HG03025 (cell line): ENCODE results near the gene ZCCHC2.

Source experiments
- ATAC-seq: cut with Tn5 transposase; IDR thresholded peaks from one replicate; pipeline ENCODE4 v1.9.1; 2021; ENCODE audit warnings: mild to moderate bottlenecking, moderate library complexity; ENCODE audit not compliant: unreplicated experiment, low FRiP score

Gene ZCCHC2

DNA sequence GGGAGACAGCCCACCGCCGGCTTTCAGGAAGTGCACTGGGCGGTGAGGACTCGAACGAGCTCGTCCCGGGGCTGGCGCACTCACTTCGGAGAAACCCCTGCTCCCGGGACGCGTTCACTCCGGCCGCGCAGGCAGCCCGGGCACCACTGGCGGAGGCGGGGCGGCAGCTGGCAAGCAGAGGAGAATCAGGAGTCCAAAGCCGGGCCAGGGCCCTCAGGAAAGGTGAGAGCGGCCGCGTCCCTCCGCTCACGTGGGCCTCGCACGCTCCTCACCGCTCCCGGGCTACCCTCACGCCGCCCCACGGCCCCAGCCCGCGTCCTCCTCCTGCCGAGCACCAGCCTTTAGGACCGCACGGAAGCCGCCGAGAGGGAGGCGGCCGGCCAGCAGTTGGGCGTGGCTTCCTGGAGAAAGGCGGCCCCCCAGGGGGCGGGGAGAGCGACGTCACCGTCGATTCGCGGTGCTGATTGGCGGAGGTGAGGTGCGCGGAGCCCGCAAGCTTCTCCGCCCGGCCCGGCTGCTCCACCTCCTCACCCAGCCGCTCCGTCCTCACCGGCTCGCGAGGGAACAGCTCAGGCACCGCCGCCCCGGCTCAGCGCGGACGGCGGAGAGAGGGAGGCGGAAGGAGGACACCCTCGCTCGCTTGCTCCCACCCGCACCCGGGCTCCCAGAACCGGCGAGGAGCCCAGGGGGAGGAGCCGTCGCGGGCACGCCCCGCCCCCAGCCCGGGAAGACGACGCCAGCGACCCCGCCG is at the start of gene ZCCHC2:
Gene ZCCHC2 (plus strand): TSS at position 522 of the 751 bp plus-strand sequence. CDS start 400 bp downstream, outside the sequence.
- peak; percentile 65 for ATAC-seq

DNA sequence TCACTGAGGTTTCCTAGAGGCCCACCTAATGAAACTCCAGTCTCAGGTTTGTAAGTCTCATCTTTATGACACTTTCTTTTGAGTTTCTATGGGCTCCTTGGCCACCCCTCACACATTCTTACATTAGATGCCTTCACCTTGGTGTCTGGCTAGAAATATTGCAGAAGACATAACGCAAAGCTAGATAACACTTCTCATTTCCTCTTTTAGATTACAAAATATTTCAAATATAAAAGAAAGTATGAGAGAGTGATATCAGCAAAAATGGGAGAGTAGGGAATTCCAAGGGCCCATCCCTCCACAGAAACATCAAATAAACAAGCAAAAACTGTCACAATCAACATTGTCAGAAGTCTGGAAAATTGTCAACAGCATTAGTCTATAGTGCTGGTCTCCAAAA is 43.3 kb upstream of the ZCCHC2 start:
- no peak for ATAC-seq

DNA sequence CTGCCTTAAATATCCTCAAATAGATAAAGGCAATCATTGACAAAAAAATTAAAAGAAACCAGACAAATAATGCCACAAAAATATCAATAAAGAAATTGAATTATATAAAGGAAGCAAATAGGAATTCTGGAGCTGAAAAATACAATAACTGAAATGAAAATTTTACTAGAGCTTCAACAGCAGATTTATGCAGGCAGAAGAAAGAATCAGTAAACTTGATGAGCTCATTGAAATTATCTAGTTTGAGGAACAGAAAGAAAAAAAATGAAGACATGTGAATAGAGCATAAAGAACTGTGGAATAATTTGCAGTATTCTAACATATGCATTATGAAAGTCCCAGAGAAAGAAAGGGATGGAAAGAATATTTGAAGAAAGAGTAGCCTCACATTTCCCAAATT is 41.9 kb upstream of the ZCCHC2 start:
- ATAC-seq, result no peak

DNA sequence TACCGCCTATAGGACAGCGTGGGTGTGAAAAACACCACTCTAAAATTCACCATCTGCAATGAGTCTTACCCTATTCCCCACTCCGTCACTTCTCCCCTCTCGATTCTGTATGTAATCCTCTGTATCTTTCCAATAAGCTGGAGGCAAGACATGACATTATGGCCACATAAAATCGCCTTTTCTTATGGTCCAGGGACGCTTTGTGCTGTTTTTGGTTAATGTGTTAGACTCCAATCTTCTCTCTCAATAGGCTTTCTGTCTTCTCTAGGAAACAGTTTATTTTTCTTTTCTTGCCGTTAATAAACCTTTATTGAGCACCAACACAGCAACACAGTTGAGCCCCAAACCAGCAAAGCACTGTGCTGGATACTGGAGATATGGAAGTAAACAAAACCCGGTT is 37.9 kb upstream of the ZCCHC2 start:
- no peak for ATAC-seq

DNA sequence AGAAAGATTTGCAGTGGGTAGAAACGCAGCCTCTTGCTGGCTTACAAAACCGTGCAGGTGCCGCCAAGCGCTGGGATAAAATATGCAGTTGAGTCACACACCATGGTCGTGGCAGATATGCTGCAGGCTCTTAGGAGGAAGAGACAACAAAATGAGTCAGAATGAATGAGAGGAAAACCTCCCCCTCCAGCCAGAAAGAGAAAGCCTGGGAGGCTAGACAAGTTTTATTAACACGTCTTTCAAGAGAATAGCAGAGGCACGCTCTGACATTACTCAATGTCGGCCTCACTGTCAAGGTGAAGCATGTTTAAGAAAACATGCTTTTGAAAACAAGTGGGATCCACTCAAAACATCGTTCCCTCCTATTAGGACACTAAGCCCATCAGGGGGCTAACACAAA is 37.1 kb upstream of the ZCCHC2 start:
- no peak for ATAC-seq

DNA sequence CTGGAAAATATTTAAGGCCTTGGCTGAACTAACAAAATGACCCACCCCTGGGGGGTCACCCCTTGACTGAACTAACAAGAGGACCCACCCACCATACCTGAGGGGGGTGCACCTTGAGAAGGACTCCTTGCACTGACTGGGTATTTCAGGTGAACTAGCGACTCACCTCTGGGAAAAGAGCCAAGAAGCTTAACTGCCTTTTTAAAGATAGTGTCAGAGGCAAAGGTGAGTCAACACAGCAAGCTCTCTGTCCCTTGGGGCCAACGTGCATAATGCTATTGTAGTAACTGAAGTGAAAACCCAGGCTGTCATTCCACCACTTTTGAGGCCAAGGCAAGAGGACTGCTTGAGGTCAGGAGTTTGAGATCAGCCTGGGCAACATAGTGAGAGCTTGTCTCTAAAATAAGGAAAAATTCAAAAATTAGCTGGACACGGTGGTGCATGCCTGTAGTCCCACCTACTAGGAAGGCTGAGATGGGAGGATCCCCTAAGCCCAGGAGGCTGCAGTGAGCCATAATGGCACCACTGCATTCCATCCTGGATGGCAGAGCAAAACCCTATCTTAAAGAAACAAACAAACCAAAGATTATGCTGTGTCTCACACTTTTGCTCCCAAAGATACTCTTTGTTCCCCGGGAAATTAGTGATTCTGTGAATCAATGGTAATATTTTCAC is 36.4 kb upstream of the ZCCHC2 start:
- ATAC-seq, result no peak

DNA sequence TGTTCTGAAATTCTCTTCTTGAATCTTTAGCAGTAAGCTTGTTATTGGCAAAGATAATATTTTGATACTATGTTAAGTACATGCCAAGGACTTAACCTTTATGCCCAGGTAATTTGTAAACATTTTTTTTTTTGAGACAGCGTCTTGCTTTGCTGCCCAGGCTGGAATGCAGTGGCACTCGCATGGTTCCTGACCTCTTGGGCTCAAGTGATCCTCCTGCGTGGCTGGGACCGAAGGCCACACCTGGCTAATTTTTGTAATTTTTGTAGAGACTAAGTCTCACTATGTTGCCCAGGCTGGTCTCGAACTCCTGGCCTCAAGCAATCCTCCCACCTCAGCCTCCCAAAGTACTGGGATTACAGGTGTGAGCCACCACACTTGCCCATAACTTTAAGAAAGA is 35.7 kb upstream of the ZCCHC2 start:
- no peak for ATAC-seq

DNA sequence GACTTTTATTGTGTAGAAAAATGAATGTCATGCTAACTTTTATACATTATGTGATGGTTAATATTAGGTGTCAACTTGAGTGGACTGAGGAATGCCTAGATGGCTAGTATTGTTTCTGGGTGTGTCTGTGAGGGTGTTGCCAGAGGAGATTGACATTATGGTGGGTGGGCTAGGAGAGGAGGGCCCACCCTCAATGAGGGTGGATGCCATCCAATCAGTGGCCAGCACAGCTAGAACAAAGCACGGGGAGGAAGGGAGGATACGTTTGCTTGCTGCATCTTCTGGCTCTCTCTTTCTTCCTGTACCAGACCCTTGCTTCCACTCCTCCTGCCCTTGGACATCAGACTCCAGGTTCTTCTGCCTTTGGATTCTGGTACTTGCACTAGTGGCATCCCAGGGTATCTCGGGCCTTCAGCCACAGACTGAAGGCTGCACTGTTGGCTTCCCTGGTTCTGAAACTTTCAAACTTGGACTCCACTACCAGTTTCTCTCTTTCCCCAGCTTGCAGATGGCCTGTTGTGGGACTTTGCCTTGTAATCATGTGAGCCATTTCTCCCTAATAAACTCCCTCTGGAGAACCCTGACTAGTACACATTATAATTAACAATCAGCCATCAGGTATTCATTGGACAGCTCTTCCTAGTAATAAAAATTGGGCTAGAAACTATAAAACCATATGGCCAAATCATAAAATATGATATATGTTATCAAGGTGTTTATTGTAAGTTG is 31.7 kb upstream of the ZCCHC2 start:
- ATAC-seq, result no peak

DNA sequence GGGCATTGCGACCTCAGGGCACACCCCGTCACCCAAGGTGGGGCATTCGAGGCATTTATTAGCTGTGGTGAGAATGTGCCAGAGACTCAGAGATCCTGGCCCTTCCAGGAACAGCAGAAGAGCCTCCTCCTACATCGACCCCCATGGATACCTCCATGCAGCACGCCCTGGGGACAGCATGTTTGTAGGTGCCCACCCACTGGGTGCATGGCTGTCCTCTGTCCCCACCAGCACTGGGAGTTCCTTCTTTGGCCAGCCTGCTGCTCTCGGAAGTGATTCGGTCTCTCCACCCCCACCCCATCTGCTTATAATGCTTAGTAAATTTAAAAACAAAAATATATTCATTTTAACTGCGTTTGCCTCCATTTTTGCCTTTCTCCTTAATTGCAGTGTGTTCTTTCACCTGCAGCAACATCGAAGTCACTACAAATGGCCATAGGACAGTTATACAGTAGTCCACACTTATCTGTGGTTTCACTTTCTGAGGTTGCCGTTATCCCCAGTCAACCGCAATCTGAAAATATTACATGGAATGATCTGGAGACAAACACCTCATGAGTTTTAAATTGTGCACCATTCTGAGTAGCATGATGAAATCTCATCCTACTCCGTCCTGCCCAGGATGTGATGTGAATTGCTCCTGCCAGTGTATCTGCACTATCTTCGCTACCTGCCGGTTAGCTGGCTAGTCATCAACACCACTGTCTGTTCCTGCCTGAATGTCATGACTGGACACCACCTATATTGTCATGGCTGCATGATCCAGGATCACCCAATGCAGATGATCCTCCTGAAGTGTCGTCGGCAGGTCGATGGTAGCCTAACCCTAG is 29.6 kb upstream of the ZCCHC2 start:
- no peak for ATAC-seq

DNA sequence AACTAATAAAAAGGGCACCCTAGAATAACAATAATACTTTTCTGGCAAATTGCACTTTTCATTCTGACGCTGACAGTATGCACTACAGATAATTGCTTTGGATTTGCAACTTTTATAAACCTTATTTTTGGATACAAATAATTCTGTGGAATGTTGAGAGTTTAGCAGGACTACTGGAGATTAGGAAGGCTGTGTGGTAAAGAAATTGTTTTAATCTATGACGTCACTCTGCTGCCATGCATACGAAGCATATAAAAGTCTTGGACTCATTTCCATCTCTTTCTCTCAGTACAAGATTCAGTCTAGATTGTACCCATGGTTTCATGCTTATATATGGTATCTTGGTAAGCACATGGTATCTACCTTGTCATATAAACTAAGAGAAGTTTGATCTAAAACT is 28.1 kb upstream of the ZCCHC2 start:
- ATAC-seq, result no peak

DNA sequence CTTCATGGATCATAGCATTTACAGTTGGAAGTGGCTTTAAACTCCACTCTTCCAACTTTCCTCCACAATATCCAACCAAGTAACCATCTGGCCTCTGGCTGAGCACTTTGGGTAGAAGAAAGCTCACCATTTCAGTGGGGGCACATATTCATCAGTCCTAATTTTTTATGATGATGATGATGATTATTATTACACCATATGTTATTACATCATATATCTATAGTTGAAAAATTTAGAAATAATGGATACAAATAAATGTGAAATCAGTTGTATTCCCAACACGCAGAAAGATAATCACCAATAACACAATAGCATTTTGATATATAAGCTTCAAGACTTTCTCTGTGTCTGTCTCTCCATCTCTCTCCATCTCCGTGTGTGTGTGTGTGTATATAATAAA is 26.6 kb upstream of the ZCCHC2 start:
- ATAC-seq, result no peak

DNA sequence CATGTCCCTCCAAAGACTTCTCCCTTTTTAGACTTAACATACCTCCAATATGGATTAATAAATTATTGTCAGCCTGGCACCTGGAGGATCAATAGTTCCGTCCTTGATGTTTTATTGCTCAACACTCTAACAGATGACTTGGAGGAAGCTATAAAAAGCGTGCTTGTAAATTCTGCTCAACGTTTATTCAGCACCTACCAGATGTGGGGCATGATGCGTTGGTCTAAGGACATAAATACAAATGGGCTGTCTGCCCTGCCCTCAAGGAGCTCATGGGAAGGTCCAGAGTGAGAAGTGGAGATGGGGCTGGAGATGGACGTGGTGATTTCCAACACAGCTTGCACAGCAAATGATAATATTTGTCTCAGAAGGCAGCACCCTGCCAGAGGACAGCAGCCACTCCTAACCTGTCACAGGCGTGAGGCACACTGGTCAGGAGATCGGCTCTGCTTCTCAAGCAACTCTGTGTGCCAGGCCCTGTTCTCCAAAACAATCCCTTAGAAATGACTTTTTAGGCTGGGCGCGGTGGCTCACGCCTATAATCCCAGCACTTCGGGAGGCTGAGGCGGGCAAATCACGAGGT is 25.5 kb upstream of the ZCCHC2 start:
- no peak for ATAC-seq

DNA sequence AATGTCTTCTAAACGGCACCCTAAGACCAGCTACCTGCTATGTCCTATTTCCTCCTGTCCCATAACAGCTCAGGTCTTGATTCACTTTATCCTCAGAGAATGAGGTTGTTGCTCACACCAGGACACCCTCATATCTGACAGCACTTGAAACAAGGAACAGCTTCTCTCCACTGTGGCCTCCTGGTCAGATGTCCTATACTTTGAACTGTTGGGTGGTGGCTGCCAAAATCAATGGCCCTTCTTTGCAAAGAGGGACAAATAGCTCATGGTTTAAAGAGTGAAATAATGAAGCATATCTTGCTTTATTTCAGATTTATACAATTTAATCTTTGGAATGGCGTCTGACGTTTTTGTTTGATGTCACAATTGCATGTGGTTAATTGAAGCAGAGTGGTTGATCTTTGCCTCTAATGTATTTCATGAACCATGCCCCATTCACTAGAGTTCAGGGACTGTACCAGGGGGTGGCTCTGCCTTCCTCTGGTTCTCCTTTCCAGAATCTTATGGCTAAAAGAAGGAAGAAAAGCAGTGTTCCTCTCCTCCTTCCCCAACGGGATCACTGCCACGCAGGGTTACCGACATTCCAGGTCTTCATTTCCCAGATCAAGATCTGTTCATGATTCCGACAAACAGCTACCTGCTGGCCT is 24.1 kb upstream of the ZCCHC2 start:
- ATAC-seq, result no peak

DNA sequence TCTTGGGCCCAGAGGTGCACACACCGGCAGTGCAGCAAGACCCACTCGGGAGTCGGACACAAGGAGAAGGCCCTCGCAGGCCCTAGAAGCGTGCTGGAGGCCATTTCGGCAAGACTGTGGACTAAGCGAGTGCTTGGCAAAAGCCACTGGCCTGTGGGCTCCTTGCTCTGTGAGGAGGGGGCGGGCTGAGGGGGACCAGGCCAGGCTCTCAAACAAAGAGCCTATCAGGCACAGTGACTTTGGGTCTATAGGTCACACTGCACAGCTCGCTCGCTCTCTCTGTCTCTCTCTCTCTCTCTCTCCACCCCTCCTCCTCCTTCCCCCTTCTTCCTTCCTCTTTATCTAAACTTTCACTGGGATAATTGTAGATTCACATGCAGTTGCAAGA is 23.6 kb upstream of the ZCCHC2 start:
- ATAC-seq, result no peak

DNA sequence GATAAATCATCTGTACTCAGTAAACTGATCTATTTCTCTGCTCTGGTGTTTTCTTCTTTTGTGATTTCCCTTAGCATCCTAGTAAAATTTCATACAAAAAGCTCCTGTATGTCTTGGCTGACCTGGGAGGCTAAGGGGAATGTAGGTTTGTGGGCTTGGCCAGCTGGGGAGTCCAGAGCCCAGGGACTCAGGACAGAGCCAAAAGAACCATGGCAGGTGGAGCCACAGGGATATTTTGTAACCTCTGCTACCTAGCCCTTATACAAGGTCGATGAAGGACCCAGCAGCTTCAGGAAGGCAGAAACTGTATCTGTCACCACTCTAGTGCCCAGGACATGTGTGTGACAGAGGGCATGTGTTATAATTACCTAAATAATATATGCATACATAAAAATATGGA is 22.7 kb upstream of the ZCCHC2 start:
- ATAC-seq, result no peak

DNA sequence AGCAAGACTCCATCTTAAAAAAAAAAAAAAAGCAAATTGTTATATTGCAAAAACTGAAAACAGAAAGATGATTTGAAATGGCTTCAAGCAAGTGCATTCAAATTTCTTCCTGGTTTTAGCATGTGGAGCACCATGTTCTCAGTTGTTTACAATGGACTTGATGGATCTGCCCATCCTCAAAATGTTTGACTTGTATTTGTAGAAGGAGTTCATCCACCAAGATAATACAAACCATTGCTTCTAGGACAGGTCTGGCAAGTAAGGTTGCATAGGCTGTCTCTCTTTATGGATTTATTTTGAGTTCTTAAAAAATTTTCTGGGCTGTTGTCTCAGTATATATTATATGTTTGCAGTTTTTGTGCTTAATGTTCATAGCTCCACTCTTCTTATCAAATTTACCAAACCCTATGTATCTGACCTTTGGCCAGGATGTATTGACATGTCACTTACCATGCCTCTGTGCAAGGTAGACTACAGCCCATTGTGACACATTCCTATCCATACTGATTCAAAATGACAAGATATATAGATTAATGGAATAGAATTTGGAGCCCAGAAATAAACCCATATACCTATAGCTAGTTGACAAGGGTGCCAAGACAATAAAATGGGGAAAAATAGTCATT is 21.7 kb upstream of the ZCCHC2 start:
- ATAC-seq, result no peak

DNA sequence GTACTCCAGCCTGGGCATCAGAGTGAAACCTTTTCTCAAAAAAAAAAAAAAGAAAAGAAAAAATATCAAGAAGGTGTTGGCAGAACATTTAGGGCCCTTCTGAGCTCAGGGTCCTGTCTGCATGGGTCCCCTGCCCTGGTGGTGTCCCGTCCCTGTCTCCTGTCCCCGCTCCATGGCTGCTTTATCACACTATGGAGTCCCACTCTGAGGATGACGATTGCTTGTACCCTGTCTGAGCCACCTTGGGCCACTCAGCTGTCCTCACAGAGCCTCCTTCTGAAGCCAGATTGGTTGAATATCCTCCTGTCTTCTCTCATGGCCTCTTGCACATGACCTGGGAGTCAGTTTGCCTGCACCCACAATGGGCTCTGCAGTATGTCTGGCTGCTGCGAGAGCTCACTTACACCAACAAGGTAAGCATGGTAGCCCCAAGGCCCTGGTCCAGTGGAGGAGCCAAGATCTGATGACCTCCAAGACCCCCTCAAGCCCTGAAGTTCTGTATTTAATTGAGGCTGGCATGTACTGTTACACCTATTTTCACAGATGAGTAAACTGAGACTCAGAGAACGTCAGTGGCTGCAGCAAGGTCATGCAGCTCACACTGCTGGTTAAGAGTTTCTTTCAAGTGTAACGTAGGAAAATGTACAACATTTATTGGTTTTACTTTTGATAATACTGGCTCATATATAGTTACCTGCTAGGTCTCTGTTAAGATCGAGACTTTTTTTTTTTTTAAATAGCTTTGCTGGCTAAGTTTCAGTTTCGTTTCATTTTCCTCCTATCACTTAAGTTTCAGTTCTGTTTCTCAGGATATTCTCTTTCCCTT is 16.9 kb upstream of the ZCCHC2 start:
- peak; percentile 88 for ATAC-seq

DNA sequence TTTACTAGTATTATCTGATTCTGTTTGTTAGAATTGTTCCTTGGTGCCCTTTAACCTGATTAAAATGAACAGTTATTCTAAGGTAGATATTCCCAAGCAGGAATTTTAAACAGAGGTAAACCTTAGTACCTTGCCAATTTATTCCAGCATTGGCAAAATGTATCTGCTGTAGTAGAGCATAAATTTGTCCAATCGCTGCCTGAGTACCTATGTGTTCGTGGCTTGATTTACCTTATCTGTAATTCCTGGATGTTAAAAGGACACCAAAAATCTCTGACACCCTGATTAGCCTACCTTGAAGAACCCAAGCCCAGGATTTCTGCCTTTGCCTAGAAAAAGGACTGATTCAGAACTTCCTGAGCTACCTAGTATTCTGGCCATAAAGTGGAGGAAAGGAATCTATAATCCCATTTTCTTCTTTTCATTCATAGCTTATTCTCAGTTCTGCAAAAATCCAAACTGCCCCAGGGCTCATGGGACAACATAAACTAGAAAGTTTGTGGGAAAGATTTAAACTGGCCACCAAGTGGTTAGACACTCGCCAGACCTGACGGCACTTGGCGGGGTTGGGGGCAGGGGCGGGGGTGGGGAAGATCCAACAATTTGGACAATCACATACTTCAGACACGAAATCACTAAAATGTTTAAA is 16.2 kb upstream of the ZCCHC2 start:
- ATAC-seq, result no peak
